Midbrain (tissue), 1 donor: ENCODE results near the gene HIKESHI.

Source experiments
- DNase-seq: peaks from one replicate; lab custom pipeline; 2025; lab: John Stamatoyannopoulos, UW

The HIKESHI gene

GRCh38 chr11:86374586-86374985 lies 72.5 kb downstream of the HIKESHI start, which contains the start of gene CCDC81:
Gene CCDC81 (plus strand): TSS chr11:86374887. CDS start chr11:86375164, 277 bp downstream.
- peak; percentile 26 for DNase-seq

- DNase-seq = no peak
Observed at GRCh38 chr11:86377972-86378371, 75.9 kb downstream of the HIKESHI start.

- DNase-seq = no peak
Observed at GRCh38 chr11:86380295-86381059, 78.4 kb downstream of the HIKESHI start.

- DNase-seq = no peak
Observed at GRCh38 chr11:86383041-86383955, 81.3 kb downstream of the HIKESHI start.

- DNase-seq = no peak
Observed at GRCh38 chr11:86386283-86386682, 84.2 kb downstream of the HIKESHI start.

GRCh38 chr11:86386746-86387145 lies 84.7 kb downstream of the HIKESHI start:
- DNase-seq = no peak

- DNase-seq = no peak
Observed at GRCh38 chr11:86388198-86388597, 86.2 kb downstream of the HIKESHI start.

GRCh38 chr11:86390487-86390886 lies 88.4 kb downstream of the HIKESHI start:
- no peak for DNase-seq

GRCh38 chr11:86395061-86395551 lies 93.1 kb downstream of the HIKESHI start:
- peak; percentile 9 for DNase-seq
